NCI-H446 (cell line): ENCODE results near the gene FBXL4.

Source experiments
- DNase-seq, 2 experiments: peaks; one replicate each; lab custom pipeline; 2025; lab: John Stamatoyannopoulos, UW

Gene FBXL4

DNA sequence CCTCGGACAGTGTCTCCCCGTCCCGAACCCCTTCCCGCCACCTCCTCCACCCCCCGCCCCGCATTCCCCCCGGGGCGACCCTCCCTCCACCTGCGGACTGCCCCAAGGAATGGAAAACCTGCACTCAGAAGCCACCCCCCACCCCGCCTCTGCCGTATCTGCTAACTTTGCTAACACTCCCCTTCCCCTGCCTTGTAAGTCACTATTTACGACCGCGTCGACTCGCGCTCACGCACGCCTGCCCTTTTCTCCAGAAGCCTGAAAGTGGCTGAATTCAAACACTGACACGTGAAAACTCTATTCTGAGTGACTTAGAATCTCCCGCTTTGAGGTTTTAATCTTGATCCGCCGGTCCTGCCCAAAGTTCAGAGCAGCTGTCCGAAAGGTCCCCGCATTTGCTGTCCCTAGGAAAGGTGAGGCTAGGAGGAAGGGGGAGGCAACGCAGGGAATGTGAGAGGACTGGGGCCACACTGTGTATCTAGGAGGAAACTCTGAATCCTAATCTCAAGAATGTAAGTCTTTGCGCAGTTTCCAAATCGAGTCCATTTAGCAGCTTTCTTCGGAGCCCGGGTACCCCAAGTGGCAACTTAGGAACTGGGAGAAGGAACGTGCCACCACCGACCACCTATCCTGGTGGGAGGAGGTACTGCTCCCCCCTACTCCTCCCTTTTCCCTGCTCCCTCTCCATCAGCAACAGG is 122.7 kb downstream of the FBXL4 start:
- DNase-seq = no peak

DNA sequence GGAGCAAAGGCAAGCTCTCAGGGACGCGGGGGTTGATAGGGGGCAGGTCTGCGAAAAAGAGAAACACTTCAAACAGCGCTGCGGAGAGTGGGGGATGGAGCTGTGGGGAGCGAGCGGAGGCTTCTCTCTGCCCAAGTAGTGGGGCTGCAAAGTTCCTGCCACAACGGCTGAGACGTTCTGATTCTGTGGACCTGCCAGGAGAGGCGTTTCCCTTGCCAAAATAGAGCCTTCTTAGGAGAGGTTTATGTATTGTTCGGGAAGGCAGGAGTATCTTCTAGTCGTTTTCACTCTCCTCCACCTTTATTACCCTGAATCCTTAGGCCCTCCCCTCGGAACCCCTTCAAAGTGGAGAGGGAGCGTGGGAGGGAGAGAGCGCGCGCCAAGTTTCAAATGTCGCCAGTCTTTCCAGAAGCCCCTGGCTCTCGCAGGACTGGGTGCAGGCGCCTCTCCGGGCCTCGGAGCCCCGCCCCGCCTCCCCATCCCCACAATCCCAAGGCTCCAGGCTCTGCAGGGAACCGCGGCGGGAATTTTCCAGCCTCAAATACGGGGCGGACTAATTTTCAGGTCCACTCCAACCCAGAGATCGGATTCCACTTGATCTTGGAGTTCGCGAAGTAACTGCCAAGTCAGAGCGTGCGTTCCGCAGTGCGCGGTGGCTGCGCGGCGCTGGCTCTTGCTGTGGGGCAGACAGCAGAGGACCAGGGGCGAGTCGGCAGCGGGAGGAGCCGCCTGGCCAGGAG is 123.4 kb downstream of the FBXL4 start:
- no peak for DNase-seq

DNA sequence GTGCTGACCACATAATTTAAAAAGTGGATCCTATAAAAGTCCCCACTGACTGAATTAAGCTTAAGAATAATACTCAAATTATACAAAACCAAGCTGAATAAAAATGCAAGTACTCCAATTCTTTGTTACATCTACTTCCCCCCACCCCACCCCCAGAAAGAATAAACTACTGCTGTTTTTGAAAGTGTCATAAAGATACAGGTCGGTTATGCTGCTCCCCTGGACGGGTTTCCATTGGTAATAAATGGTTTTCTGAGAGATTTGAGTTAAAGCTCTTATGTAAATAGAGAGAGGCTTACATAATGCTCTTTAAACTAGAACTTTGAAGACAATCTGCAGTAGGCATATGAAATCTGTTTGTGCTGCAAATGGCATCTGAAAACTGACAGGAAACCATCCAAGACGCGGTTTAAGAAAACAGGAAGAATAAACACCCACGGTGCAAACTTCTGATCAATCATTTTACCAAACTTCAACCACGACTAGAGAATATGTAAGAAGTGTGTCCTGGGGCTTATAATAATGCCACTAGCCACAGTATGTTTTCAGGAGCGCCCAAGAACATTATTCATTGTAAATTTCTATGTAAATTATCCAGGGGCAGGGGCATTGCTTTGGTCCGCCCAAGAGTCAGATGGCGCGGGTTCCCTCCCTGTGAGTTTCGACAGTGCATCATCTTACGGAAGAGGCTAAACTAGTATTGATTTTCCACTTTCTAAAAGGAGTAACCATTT is 124.2 kb downstream of the FBXL4 start:
- DNase-seq = no peak

DNA sequence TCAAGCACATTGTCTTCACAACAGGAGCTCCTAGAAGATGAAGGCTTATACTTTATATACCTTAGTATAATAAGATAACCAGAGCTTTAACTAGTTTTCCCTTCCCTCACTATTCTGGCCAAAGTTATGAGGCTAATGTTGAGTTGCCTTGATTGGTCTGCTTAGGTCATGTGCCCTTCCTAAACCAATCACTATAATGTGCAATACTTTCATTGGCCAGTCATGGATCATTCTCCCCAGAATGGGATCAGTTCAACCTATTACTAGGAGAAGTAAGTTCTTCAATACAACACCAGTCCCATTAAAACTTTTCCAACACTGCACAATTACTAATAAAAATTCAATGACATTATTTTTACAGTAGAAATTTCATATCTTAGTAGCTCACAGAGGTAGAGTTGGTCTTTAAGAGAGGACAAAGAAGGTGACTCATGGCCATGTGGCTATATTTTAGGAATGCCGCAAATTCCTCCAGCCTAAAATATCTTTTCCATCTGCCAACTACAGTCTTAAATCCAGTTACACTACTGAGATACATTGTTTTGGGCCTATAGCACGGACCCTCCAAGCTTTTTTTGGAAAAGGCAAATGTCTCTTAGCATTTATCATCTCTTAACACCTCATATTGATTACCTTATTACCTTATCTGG is 125.9 kb downstream of the FBXL4 start:
- DNase-seq = no peak
